ENCODE data around the gene RAD51B.

RAD51B gene

DNA sequence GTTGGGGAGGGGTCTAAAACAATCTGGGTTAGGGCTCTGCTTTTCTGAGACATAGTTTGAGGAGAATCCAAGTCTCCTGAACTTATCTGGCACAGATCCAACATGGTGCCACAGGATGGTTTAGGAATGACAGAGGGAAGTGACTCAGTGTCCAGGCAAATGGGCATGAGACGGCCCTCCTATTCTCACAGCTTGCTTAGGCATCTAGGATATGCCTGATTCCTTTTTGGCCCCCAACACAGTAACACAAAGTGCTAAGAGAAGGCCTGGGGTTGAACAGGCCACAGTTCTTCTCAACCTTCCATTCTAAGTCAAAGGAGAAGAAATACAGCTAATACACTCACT lies 855.6 kb downstream of the RAD51B start:
- no peak overlapping the region for H3K4me3 ChIP-seq (ENCODE audit: control insufficient read depth, low read depth, low read length)
- DNase-seq (ENCODE audit: low read depth) = peak; percentile 40
- TF ChIP-seq, protein P1, sequence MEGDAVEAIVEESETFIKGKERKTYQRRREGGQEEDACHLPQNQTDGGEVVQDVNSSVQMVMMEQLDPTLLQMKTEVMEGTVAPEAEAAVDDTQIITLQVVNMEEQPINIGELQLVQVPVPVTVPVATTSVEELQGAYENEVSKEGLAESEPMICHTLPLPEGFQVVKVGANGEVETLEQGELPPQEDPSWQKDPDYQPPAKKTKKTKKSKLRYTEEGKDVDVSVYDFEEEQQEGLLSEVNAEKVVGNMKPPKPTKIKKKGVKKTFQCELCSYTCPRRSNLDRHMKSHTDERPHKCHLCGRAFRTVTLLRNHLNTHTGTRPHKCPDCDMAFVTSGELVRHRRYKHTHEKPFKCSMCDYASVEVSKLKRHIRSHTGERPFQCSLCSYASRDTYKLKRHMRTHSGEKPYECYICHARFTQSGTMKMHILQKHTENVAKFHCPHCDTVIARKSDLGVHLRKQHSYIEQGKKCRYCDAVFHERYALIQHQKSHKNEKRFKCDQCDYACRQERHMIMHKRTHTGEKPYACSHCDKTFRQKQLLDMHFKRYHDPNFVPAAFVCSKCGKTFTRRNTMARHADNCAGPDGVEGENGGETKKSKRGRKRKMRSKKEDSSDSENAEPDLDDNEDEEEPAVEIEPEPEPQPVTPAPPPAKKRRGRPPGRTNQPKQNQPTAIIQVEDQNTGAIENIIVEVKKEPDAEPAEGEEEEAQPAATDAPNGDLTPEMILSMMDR (conservative IDR thresholded peaks at IDR 0.05; ENCODE audit: control insufficient read depth, insufficient read depth, low read depth, low read length) = no peak

DNA sequence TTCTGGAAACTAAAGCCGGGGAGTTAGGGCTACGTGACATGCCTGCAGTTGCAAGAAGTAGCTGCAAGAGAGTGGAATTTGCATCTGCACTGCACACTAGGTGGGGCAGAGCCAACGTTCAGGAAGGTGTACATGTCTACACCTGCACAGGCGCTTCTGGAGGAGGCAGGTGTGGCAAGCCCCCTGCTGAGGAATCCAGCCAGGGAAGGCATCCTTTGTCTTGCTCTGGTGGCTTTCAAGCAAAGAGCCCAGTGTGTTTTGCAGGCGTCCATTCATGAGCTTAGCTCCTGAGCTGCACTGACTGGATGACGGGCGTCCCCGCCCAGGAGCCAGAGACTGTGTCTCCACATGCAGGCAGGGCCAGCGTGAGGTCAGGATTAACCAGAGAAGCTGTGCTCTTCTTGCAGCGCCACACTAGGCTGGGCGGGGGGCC lies 856.9 kb downstream of the RAD51B start:
- no peak overlapping the region for H3K4me3 ChIP-seq (ENCODE audit: control insufficient read depth, low read depth, low read length)
- no peak for DNase-seq (ENCODE audit: low read depth)
- TF ChIP-seq, protein P1 (conservative IDR thresholded peaks at IDR 0.05; ENCODE audit: control insufficient read depth, insufficient read depth, low read depth, low read length) = no peak

DNA sequence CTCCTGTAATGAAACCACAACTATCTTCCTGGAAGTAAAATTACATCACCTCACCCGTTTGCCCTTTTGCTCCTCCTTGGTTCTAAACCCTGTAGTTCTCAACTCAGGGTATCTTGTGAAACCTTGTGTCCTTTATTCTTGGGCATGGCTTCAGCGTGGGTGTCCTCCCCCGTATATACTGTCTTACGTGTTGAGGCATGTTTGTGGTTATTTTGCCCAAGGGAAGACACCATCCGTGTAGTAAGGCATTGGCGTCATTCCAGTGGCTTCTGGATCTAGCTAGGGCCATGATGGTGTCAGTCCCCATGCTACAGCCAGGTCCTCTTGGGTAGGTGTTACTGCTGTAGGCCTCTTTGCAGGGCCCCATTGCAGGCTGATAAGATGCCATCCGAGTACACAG lies 857.9 kb downstream of the RAD51B start:
- no peak overlapping the region for H3K4me3 ChIP-seq (ENCODE audit: control insufficient read depth, low read depth, low read length)
- DNase-seq (ENCODE audit: low read depth) = peak; percentile 33

DNA sequence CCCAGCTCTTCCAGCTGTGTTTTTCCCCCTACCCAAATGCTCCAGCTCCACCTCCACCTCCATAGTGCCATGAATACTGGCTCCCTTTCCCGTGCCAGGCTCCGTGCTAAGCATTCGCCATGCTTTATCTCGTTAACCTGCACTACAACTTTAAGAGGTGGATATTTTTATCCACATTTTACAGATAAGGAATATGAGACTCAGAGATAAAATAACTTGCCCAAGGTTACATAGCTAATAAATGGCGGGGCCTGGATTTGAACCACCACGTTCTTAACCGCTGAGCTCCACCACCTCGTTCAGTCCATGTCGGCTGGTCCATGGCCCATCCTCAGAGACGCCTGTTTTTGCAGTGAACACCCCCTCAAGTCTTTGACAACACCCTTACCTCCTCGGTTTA lies 858.3 kb downstream of the RAD51B start:
- DNase-seq (ENCODE audit: low read depth) = no peak
- TF ChIP-seq, protein P1 (conservative IDR thresholded peaks at IDR 0.05; ENCODE audit: control insufficient read depth, insufficient read depth, low read depth, low read length) = no peak
- no peak overlapping the region for H3K4me3 ChIP-seq (ENCODE audit: control insufficient read depth, low read depth, low read length)

More for the DNA sequence above, 857.9 kb downstream of the RAD51B start:
- TF ChIP-seq, protein P1 (conservative IDR thresholded peaks at IDR 0.05; ENCODE audit: control insufficient read depth, insufficient read depth, low read depth, low read length) = no peak

DNA sequence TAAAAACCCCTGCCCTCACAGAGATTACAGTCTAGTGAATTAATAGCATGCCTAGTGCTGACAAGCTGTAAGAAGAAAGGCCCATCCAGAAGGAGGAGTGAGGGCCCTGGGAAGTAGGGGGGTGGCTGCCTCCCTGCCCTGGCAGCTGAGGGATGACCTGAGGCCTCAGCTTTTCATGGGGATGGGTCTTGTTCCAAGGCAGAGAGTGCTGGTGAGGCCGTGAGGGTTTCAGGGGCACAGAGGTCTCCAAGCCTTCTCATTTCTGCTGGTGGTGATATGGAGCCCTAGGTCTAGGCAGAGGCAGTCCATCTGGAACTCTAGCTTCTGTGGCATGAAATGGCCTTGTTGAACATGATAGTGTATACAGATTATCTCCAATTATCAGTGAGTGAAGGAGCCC lies 858.9 kb downstream of the RAD51B start:
- H3K4me3 ChIP-seq (ENCODE audit: control insufficient read depth, low read depth, low read length) = no peak overlapping the region
- DNase-seq (ENCODE audit: low read depth) = no peak
- TF ChIP-seq, protein P1 (conservative IDR thresholded peaks at IDR 0.05; ENCODE audit: control insufficient read depth, insufficient read depth, low read depth, low read length) = no peak

DNA sequence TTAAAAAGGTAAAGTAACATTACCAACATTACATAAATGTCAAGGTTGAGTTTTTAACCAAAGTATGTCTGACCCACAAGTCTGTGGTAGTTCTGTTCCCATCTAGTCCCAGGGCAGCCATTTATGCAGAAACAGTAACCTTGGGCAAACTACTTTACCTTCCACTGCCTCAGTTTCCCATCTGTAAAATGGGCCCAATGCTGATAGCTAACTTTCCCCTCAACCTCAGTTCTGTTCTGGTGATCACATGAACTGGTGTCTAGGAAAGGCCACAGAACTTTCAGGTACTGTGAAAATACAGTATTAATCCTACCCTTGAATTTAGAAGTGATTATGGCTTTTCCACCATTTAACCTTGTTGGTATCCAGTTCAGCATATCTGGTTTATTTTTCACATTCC lies 859.7 kb downstream of the RAD51B start:
- no peak for DNase-seq (ENCODE audit: low read depth)
- H3K4me3 ChIP-seq (ENCODE audit: control insufficient read depth, low read depth, low read length) = no peak overlapping the region
- TF ChIP-seq, protein P1 (conservative IDR thresholded peaks at IDR 0.05; ENCODE audit: control insufficient read depth, insufficient read depth, low read depth, low read length) = no peak

All from fibroblast of mammary gland (primary cell).